Right lobe of liver (tissue), 6 donors: ENCODE results near the gene GAREM1. TPM values are rescaled to one million over a fixed set of nuclear protein-coding genes. Genes with fewer than 3 reads are reported as not detected.
A peak's percentile ranks its signal among the peaks of the same experiment; 100 is the strongest.

Experiments
- ATAC-seq, 4 donors: fragments of 200-7000 bp; cut with Tn5 transposase; one replicate each; pipeline ENCODE4 v1.9.1; 2020; ENCODE audit warnings: mild to moderate bottlenecking in 4 of 4, moderate library complexity in 4 of 4
- DNase-seq, 3 donors: peaks; one replicate each; pipeline ENCODE4 v3.0.0-alpha.2; 2020
- H3K27ac ChIP-seq, 3 donors: fragments of 200-600 bp; one replicate each; pipeline ENCODE4 v1.8.0; 2022
- H3K27me3 ChIP-seq, 2 donors: fragments of 200-600 bp; one replicate each; pipeline ENCODE4 v1.8.0; 2022
- H3K36me3 ChIP-seq, 4 donors: fragments of 200-600 bp; sonication (generic) in 1 of 4; one replicate each; pipeline versions ENCODE4 v1.5.1 to v1.8.0; 2017 to 2022; ENCODE audit warnings: control low read depth in 1 of 4
- H3K4me1 ChIP-seq, 4 donors: fragments of 200-600 bp; sonication (generic) in 1 of 4; one replicate each; pipeline versions ENCODE4 v1.5.1 to v1.8.0; 2017 to 2022; ENCODE audit warnings: control low read depth in 1 of 4
- H3K4me3 ChIP-seq, 3 donors: fragments of 200-600 bp; one replicate each; pipeline ENCODE4 v1.8.0; 2022
- H3K9me3 ChIP-seq, 4 donors: fragments of 200-600 bp; sonication (generic) in 1 of 4; one replicate each; pipeline versions ENCODE4 v1.5.1 to v1.8.0; 2017 to 2022; ENCODE audit warnings: control low read depth in 1 of 4
- CTCF ChIP-seq, 4 donors: fragments of 200-600 bp in 3 of 4; fragments of 450-650 bp in 1 of 4; IDR thresholded peaks; one replicate each; pipeline versions ENCODE4 v1.5.1 to v1.8.0; 2016 to 2022; ENCODE audit warnings: antibody characterized with exemption in 4 of 4, mild to moderate bottlenecking in 2 of 4
- POLR2A ChIP-seq: fragments of 450-650 bp; IDR thresholded peaks from one replicate; pipeline ENCODE4 v1.6.1; 2017; ENCODE audit warnings: antibody characterized with exemption, mild to moderate bottlenecking
- WGBS: methylation state at CpG from one replicate; pipeline ENCODE4 v1.1.6; 2018; ENCODE audit warnings: low coverage, low lambda C conversion rate; ENCODE audit not compliant: insufficient coverage; ENCODE audit errors: missing lambda C conversion rate; 5-methylcytosine and 5-hydroxymethylcytosine counted together
- intact Hi-C, 2 donors: fragments of 100-400 bp; cut with DNase I; formaldehyde crosslinking; loops; one replicate each; pipeline versions ENCODE4 v1.11.2 to v1.14.1; 2022
- total RNA-seq, 6 experiments: library from RNA; depleted of rRNA in 2 of 6; stranded (reverse); fragments of >200 nt in 2 of 6; fragmentation: NEBNext Ultra II Directional in 3 of 6; extraction: Animal tissue kit (Norgen Biotek cat#: 25700) in 3 of 6; gene quantifications; one replicate each; pipeline versions ENCODE4 v1.1.0 to v1.2.4, GENCODE V29; 2016 to 2023
- donor health status: DM: no; HTN: yes; CAD: no.
- donor health status: DM: no; HTN: no; CAD: no.
- donor health status: DM: no; HTN: no; CAD: no.
- donor health status: DM: no; HTN: yes; CAD: no.
- donor health status: DM: no; HTN: yes; CAD: no.

Gene GAREM1
- total RNA-seq, 6 experiments from 2014 or later, result 5.5 to 11.3 (median 6.6) TPM

- WGBS, result 38% methylated on average over 2 of the region's 2 CpGs
- DNase-seq (no peak), ATAC-seq (peak in 3 of 4 donors; percentile 42 to 76 (median 63))
These were observed 65.1 kb downstream of the GAREM1 start for GRCh38 chr18:32405588-32405987.

GRCh38 chr18:32401621-32402020 is 69.1 kb downstream of the GAREM1 start:
- no peak for DNase-seq
- 96% methylated on average over 4 of the region's 4 CpGs for WGBS
- no peaks in the 10 kb centered on the region for H3K27me3 ChIP-seq
- intact Hi-C loops, result no loop called here
- no peaks in the 10 kb centered on the region for H3K9me3 ChIP-seq
- ATAC-seq, result no peak
- TF ChIP-seq CTCF (IDR thresholded peaks at IDR 0.05) (no peak), POLR2A (no peak)
- H3K4me3 ChIP-seq, result no peak overlapping the region
- H3K4me1 ChIP-seq, result peaks cover 0 to 7% (median 0%) of the 10 kb centered on the region in 4 donors
- no peaks in the 10 kb centered on the region for H3K36me3 ChIP-seq
- no peak overlapping the region for H3K27ac ChIP-seq

More at GRCh38 chr18:32405588-32405987, 65.1 kb downstream of the GAREM1 start:
- Histone ChIP-seq H3K36me3 (no peaks in the 10 kb centered on the region), H3K27me3 (no peaks in the 10 kb centered on the region), H3K9me3 (no peaks in the 10 kb centered on the region), H3K4me1 (peaks cover 0 to 7% (median 0%) of the 10 kb centered on the region in 4 donors), H3K27ac (no peak overlapping the region), H3K4me3 (no peak overlapping the region)
- intact Hi-C loops, result no loop called here
- TF ChIP-seq CTCF (IDR thresholded peaks at IDR 0.05) (no peak), POLR2A (no peak)

GRCh38 chr18:32393407-32393806 is 77.3 kb downstream of the GAREM1 start:
- TF ChIP-seq POLR2A, result no peak
- TF ChIP-seq CTCF (IDR thresholded peaks at IDR 0.05), result no peak
- H3K27me3 ChIP-seq, result no peaks in the 10 kb centered on the region
- no peaks in the 10 kb centered on the region for H3K4me1 ChIP-seq
- H3K4me3 ChIP-seq, result no peak overlapping the region
- H3K27ac ChIP-seq, result no peak overlapping the region
- 21% methylated on average over 3 of the region's 3 CpGs for WGBS
- no peaks in the 10 kb centered on the region for H3K9me3 ChIP-seq
- ATAC-seq (no peak), DNase-seq (no peak)
- no peaks in the 10 kb centered on the region for H3K36me3 ChIP-seq
- intact Hi-C loops, result no loop called here

- Histone ChIP-seq H3K27me3 (no peaks in the 10 kb centered on the region), H3K9me3 (no peaks in the 10 kb centered on the region), H3K36me3 (no peaks in the 10 kb centered on the region), H3K27ac (no peak overlapping the region), H3K4me3 (no peak overlapping the region), H3K4me1 (no peaks in the 10 kb centered on the region)
- peak in 2 of 4 donors; percentile 26 to 41 for ATAC-seq
- no peak for DNase-seq
- TF ChIP-seq POLR2A (no peak), CTCF (IDR thresholded peaks at IDR 0.05) (no peak)
- 71% methylated on average over 7 of the region's 7 CpGs for WGBS
- intact Hi-C loops, result no loop called here
These were observed 79.6 kb downstream of the GAREM1 start for GRCh38 chr18:32391126-32391525.

- H3K9me3 ChIP-seq, result no peaks in the 10 kb centered on the region
- intact Hi-C loops, result no loop called here
- H3K4me1 ChIP-seq, result no peaks in the 10 kb centered on the region
- no peaks in the 10 kb centered on the region for H3K27me3 ChIP-seq
- no peak for TF ChIP-seq CTCF (IDR thresholded peaks at IDR 0.05)
- TF ChIP-seq POLR2A, result no peak
- WGBS, result 53% methylated on average over 4 of the region's 4 CpGs
- peak; percentile 72 to 93 (median 82) for ATAC-seq
- no peaks in the 10 kb centered on the region for H3K36me3 ChIP-seq
- H3K27ac ChIP-seq, result no peak overlapping the region
- DNase-seq, result peak; percentile 70 to 80 (median 80)
- H3K4me3 ChIP-seq, result no peak overlapping the region
These were observed 80.8 kb downstream of the GAREM1 start for GRCh38 chr18:32389858-32390257.
